DMS53 (cell line): ENCODE results near the gene SEC14L1.

ENCODE experiments used
- DNase-seq: peaks from one replicate; lab custom pipeline; 2025; lab: John Stamatoyannopoulos, UW

SEC14L1 gene

GRCh38 chr17:77191244-77191643 is 50.5 kb downstream of the SEC14L1 start:
- DNase-seq = no peak

GRCh38 chr17:77193653-77194052 is 52.9 kb downstream of the SEC14L1 start:
- no peak for DNase-seq

DNA sequence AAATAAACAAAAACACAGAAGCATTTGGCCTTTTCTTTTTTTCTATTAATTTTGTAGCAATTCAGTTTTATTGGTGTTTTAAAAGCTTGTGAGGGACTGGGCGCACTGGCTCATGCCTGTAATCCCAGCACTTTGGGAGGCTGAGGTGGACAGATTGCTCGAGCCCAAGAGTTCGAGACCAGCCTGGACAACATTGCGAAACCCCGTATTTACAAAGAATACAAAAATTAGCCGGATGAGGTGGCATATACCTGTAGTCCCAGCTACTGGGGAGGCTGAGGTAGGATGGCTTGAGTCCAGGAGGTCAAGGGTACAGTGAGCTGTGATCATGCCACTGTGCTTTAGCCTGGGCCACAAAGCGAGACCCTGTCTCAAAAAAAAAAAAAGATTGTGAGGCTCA is 53.4 kb downstream of the SEC14L1 start:
- DNase-seq = no peak

DNA sequence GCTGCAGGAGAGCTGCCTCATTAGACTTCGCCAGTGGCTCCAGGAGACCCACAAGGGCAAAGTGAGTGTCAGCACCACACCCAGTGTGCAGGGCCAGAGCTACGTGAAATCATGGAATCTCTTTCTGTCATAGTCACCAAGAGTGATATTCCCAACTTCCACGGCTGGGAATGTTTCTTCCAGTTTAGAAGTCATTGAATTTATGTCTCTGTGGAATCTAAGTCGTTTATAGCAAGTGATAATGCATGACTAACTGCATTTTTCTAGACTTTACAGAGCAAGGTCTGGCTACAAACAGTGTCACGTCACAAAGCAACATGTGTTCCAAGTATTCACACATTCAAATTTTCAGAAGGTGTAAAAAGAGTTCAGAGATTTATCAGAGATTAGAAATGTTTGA is 55.5 kb downstream of the SEC14L1 start:
- DNase-seq = no peak

DNA sequence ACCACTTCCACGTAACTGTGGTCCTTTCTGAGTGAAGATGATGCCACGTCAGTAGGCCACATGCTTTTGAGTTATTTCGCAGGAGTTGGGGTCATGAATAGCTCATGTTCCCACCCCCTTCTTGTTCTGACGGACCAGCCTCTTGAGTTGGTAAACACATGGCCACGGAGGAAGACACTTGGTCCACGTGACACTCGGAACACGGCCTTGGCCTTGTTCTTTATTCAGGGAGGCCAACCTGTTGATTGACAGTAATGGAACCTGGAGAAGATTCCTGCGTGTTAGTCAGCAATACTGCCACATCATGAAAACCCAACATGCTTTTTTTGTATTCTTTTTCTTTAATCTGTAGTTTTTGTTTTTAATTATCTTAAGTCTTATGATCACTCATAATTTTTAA is 56.3 kb downstream of the SEC14L1 start:
- no peak for DNase-seq

DNA sequence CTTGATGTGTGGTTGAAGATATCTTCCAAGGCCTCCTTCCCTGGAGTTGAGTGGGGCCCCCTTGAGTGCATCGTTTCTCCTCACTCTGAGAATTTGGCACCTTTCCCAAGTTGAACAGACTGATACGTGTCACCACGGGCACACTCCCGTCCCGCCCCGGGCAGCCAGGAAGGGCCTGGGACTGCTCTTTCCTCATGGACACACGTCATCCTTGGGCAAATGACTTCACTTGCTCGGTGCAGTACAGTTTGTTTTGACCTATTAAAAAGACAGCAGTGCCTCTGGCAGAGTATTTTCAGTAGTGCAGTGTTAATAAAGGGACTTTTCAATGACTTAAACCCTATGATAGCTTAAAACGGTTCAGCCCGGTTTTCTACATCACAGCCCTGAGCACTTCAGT is 59.9 kb downstream of the SEC14L1 start:
- DNase-seq = no peak

DNA sequence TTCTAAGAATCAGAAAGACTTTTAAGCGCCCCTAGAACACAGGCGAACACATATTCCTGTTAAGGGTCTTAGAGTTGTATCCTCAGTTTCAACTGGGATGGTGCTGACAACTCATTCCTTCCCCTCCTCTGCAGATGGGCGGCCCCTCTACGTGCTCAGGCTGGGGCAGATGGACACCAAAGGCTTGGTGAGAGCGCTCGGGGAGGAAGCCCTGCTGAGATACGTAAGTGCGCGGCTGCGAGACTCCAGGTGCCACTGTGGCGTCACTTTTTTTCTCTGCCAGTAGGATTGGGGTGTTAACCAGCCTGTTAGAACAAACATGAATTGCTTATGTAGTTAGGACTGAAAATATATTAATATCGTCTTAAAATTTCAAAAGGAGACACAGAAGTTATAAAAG is 62.7 kb downstream of the SEC14L1 start:
- no peak for DNase-seq

- no peak for DNase-seq
These were observed 63.1 kb downstream of the SEC14L1 start for GRCh38 chr17:77203846-77204245.

DNA sequence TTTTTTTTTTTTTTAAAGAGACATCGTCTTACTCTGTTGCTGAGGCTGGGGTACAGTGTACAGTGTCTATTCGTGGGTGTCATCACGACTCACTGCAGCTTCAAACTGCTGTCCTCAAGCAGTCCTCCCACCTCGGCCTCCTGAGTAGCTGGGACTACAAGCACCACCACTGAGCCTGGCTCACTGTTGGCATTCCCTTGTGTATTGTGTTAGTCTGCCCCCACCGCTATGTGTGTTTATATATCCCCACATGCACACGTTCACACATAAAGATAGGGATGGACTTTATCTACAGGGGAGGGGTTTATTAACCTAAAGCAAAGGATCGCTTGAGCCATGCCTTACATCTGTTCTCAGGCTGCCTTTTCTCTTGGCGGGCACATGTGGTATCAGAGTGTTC is 63.8 kb downstream of the SEC14L1 start:
- no peak for DNase-seq

DNA sequence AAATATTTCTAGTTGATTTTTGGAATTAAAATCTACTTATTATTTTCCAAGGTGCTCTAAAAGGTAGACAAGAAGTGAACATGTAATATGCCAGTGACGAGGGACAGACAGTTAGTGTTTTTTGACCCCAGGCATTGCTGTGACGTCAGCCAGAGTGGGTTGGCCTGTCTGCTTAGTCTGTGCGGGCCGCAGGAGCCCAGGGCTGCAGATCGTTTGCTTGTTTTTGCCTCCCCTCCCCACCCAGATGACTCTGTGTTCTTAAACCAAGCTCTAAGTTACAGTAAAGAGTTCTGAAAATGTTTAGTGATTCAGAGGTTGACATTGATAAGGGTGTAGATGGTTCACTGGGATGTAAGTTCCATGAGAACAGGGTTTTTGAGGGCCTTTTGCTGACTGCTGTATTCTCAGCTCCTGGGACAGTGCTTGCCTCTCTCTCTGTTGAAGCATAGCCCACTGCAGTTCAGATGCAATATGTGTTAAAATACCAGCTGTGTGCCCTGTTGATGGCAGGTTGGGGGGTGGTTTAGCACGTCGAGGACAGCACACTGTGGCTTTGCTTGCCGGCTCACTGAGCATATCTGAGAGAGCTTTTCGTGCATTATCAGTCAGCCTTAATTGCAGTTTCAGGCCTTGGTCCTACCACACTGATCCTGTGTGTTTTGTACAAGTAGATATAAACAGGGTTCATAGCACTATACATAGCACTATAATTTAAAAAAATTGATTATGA is 64.8 kb downstream of the SEC14L1 start:
- DNase-seq = no peak

GRCh38 chr17:77206158-77206956 is 65.6 kb downstream of the SEC14L1 start:
- no peak for DNase-seq

DNA sequence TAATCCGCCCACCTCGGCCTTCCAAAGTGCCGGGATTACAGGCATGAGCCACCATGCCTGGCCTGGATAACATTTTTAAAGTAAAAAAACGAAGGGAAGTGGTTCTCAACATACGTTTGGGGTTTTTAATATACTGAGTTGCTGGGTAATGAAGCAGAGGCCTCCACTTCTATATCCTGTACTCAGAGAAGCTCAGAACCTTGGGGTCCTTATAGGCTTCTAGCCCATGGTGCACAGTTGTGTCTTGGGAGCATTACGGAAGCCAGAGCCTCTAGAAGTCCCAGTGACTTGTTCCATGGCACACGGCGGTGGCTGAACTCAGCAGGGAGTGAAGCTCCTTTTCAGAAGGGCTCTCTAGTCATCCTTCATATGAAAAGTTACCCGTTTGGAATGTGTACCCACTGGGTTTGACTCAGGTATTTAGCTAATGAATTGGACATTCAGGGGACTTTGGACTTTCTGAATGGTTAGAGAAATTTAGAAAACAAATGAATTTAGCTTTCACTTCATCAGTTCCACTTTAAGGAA is 67.0 kb downstream of the SEC14L1 start:
- DNase-seq = no peak

GRCh38 chr17:77208217-77208808 is 67.5 kb downstream of the SEC14L1 start:
- DNase-seq = peak; percentile 26

GRCh38 chr17:77208856-77209255 is 68.1 kb downstream of the SEC14L1 start:
- DNase-seq = no peak

DNA sequence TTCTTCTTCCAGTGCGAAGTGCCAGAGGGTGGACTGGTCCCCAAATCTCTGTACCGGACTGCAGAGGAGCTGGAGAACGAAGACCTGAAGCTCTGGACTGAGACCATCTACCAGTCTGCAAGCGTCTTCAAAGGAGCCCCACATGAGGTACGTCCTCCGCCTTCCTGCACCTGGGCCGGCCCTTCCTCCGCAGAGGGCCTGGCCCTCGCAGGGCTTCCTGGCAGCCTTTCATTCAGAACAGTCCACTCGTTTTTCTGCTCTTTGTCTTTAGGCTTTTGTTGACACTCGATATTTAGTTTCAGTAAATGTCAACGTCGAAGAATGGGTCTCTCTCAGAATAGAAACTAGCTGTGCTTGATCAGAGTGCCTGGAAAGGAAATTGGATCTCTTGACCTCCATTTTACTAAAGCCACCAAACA is 68.6 kb downstream of the SEC14L1 start:
- peak; percentile 65 for DNase-seq

- DNase-seq = peak; percentile 41
These were observed 69.6 kb downstream of the SEC14L1 start for GRCh38 chr17:77210331-77210730.

DNA sequence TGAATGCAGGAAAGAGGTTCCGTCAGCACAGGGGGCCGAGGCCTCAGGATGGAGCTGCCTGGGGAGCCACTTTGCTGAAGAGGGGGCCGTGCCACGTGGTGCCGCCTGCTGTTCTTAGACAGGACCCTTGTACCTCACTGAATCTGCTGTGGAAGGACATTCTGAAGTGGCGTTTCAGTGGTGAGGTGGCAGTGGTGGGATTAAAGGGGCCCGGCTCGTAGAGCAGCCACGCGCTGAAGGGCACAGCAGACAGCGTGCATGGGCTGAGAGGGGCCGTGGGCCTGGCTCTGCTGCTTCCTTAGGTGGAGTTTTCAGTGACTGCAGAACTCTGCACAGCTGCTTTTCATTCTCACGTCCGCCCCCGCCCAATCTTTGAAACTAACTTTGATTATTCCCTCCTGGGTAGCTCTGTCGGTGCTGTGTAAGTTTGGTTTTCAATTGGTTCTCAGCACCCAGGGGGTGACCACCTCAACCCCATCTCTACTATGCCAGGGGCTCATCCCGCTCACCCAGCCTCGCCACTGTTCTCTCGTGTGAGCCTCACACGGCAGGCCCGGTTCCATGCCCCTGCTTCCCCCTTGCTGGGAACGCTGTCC is 70.3 kb downstream of the SEC14L1 start:
- DNase-seq = no peak

- DNase-seq = no peak
These were observed 70.9 kb downstream of the SEC14L1 start for GRCh38 chr17:77211681-77212080.

GRCh38 chr17:77212081-77212832 is 71.5 kb downstream of the SEC14L1 start:
- no peak for DNase-seq

GRCh38 chr17:77212833-77213777 is 72.3 kb downstream of the SEC14L1 start:
- no peak for DNase-seq

DNA sequence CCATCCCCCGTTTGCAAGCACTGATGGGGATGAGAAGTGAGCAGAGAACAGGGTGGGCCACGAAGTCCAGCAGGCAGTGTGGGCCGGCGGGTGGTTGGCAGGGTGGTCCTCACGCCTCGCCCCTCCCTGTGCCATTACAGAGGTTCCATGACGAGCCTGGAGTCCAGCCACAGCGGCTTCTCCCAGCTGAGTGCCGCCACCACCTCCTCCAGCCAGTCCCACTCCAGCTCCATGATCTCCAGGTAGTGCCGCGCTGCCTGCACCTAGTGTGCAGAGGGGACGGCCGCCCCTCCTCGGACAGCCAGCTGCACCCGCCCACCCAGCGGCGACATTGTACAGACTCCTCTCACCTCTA is 73.0 kb downstream of the SEC14L1 start:
- DNase-seq = no peak
